Neuronal stem cell (in vitro differentiated cells): ENCODE results near the gene COA5.

Source experiments
- DNase-seq: peaks from one replicate; pipeline ENCODE4 v3.0.0-alpha.2; 2013; ENCODE audit warnings: low spot score
- H2AFZ ChIP-seq: one replicate; pipeline ENCODE4 v1.6.1; 2013; ENCODE audit warnings: mild to moderate bottlenecking, low read length, inconsistent platforms
- H2AK5ac ChIP-seq: 2 replicates; pipeline ENCODE4 v1.6.1; 2013; ENCODE audit warnings: low read depth, mild to moderate bottlenecking, inconsistent platforms, low read length, moderate library complexity, mixed read lengths
- H2BK120ac ChIP-seq: 2 replicates; pipeline ENCODE4 v1.6.1; 2013; ENCODE audit warnings: low read depth, mild to moderate bottlenecking, inconsistent platforms, low read length, moderate library complexity, mixed read lengths
- H2BK12ac ChIP-seq: one replicate; pipeline ENCODE4 v1.6.1; 2013; ENCODE audit warnings: low read length, inconsistent platforms
- H2BK15ac ChIP-seq: 2 replicates; pipeline ENCODE4 v1.6.1; 2013; ENCODE audit warnings: mild to moderate bottlenecking, low read length, inconsistent platforms, mixed read lengths
- H2BK5ac ChIP-seq: one replicate; pipeline ENCODE4 v1.6.1; 2013; ENCODE audit warnings: inconsistent platforms, mild to moderate bottlenecking, low read length, moderate library complexity
- H3K14ac ChIP-seq: one replicate; pipeline ENCODE4 v1.6.1; 2013; ENCODE audit warnings: low read length, inconsistent platforms
- H3K18ac ChIP-seq: 2 replicates; pipeline ENCODE4 v1.6.1; 2013; ENCODE audit warnings: low read length, inconsistent platforms
- H3K23ac ChIP-seq: 2 replicates; pipeline ENCODE4 v1.6.1; 2013; ENCODE audit warnings: low read depth, mild to moderate bottlenecking, mixed read lengths, low read length, inconsistent platforms; ENCODE audit not compliant: poor library complexity
- H3K27ac ChIP-seq: replicated peaks from 3 replicates; pipeline ENCODE4 v1.5.1; 2013; ENCODE audit warnings: low read length, inconsistent platforms
- H3K27me3 ChIP-seq, 3 experiments: 2 replicates each; pipeline ENCODE4 v1.6.1; 2013; ENCODE audit warnings: low read length in 3 of 3, mild to moderate bottlenecking in 2 of 3, inconsistent platforms in 1 of 3, low read depth in 1 of 3, mixed read lengths in 1 of 3, moderate library complexity in 1 of 3; ENCODE audit not compliant: control insufficient read depth in 3 of 3, insufficient read depth in 3 of 3
- H3K36me3 ChIP-seq, 2 donors: replicated peaks in 1 of 2; 2 replicates each; pipeline ENCODE4 v1.6.1; 2013; ENCODE audit warnings: low read length in 2 of 2; ENCODE audit not compliant: control insufficient read depth in 2 of 2, insufficient read depth in 2 of 2
- H3K4ac ChIP-seq: 2 replicates; pipeline ENCODE4 v1.6.1; 2013; ENCODE audit warnings: inconsistent platforms, mild to moderate bottlenecking, low read length, moderate library complexity
- H3K4me1 ChIP-seq, 2 donors: 1 replicate in 1 of 2; 2 replicates in 1 of 2; pipeline ENCODE4 v1.6.1; 2013; ENCODE audit warnings: low read length in 2 of 2, low read depth in 1 of 2; ENCODE audit not compliant: control insufficient read depth in 2 of 2, insufficient read depth in 1 of 2
- H3K4me2 ChIP-seq: one replicate; pipeline ENCODE4 v1.6.1; 2013; ENCODE audit warnings: mild to moderate bottlenecking, low read length, inconsistent platforms; ENCODE audit not compliant: insufficient read depth, poor library complexity, severe bottlenecking
- H3K4me3 ChIP-seq, 2 donors: 2 replicates each; pipeline ENCODE4 v1.5.1; 2013; ENCODE audit warnings: low read length in 2 of 2, mild to moderate bottlenecking in 2 of 2, inconsistent platforms in 1 of 2, moderate library complexity in 1 of 2
- H3K79me1 ChIP-seq: one replicate; pipeline ENCODE4 v1.6.1; 2013; ENCODE audit warnings: low read depth, mild to moderate bottlenecking, inconsistent platforms, low read length, moderate library complexity
- H3K9ac ChIP-seq: one replicate; pipeline ENCODE4 v1.6.1; 2013; ENCODE audit warnings: mild to moderate bottlenecking, low read depth, low read length, inconsistent platforms; ENCODE audit not compliant: poor library complexity
- H3K9me3 ChIP-seq, 2 donors: replicated peaks in 1 of 2; 2 replicates each; pipeline versions ENCODE3 to v1.6.1; 2013; ENCODE audit warnings: low read length in 2 of 2, mild to moderate bottlenecking in 2 of 2, inconsistent platforms in 1 of 2, low read depth in 1 of 2, mixed read lengths in 1 of 2, moderate library complexity in 1 of 2; ENCODE audit not compliant: control insufficient read depth in 2 of 2, insufficient read depth in 1 of 2
- H4K8ac ChIP-seq: one replicate; pipeline ENCODE4 v1.6.1; 2013; ENCODE audit warnings: low read depth, mild to moderate bottlenecking, inconsistent platforms, low read length, moderate library complexity
- H4K91ac ChIP-seq: one replicate; pipeline ENCODE4 v1.6.1; 2013; ENCODE audit warnings: low read length, low read depth, mild to moderate bottlenecking, inconsistent platforms; ENCODE audit not compliant: poor library complexity
- WGBS, 2 donors: extraction: QIAGEN DNeasy Blood & Tissue Kit; methylation state at CpG; one replicate each; pipeline ENCODE4 v1.1.7; 2013; ENCODE audit warnings: missing lambda C conversion rate in 2 of 2, mixed read lengths in 1 of 2; ENCODE audit not compliant: insufficient read length in 2 of 2, insufficient replicate concordance in 1 of 2; ENCODE audit errors: extremely low coverage in 2 of 2; 5-methylcytosine and 5-hydroxymethylcytosine counted together

COA5 gene

DNA sequence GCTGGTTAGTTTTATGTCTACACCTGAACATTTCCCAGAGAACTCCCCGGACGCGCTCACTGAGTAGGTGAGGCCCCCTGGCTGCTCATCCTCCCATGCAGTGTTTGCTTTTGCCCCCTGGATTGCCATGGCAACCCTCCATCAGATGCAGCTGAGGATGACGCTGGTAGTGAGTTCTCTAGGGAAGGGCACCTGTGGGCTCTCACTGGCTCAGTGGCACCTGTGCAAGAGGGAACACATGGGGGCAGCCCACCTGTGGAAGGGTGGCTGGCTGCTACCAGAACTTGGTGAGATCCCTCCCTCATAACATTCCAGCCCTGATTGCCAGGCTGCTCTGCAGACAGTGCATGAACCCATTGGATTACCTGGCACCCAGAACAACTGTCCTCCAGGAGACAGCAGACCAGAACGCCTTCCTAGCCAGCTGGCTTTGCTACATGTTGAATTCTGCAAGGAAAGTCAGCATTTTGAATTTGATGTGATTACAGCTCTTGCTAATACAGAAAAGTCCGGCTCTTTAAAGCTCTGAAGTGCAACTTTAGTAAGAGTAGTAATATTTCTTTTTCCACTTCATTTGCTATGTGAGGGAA, 21.7 kb downstream of the COA5 start:
- no peak for DNase-seq
- no peak overlapping the region for H2BK12ac ChIP-seq
- H4K91ac ChIP-seq = no peak overlapping the region
- no peak overlapping the region for H2BK5ac ChIP-seq
- no peak overlapping the region for H4K8ac ChIP-seq
- H2BK120ac ChIP-seq = no peak overlapping the region
- H3K4me2 ChIP-seq = no peak overlapping the region
- no peak overlapping the region for H3K27ac ChIP-seq
- H3K23ac ChIP-seq = peak overlapping the region; percentile 38
- peak overlapping the region; percentile 60 for H3K9ac ChIP-seq
- no peak overlapping the region for H2AK5ac ChIP-seq
- H3K27me3 ChIP-seq = no peaks in the 10 kb centered on the region
- peaks cover 0 to 6% of the 10 kb centered on the region in 2 donors for H3K4me1 ChIP-seq
- no CpG with 5 or more reads among the region's 6 CpGs for WGBS, 2 donors
- no peaks in the 10 kb centered on the region for H3K9me3 ChIP-seq
- H3K18ac ChIP-seq = no peak overlapping the region
- H2BK15ac ChIP-seq = no peak overlapping the region
- H3K79me1 ChIP-seq = no peaks in the 10 kb centered on the region
- H2AFZ ChIP-seq = no peak overlapping the region
- H3K14ac ChIP-seq = no peak overlapping the region
- H3K4me3 ChIP-seq = no peak overlapping the region
- peaks cover 15 to 61% of the 10 kb centered on the region in 2 donors for H3K36me3 ChIP-seq
- no peak overlapping the region for H3K4ac ChIP-seq

DNA sequence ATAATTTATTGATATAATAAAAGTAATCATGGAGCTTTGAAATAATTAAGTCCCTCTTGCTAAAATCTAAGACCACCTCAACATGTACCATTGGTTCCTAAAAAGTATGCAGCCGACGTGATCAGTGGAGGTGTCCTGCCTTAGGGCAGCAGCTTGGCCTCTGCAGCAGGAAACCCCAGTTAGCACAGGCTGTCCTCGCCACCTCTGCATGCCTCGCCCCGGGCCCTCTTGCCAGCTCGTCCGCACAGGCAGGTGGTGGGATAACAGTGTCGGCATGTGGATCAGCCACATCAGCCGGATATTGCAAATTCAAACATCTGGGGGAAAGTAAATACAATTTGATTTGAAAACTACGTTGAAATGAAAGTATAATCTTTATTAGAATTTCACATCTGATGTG, 22.9 kb downstream of the COA5 start:
- Histone ChIP-seq H2AFZ (no peak overlapping the region), H3K27me3 (no peaks in the 10 kb centered on the region), H3K23ac (no peak overlapping the region), H3K14ac (no peak overlapping the region), H3K9me3 (no peaks in the 10 kb centered on the region), H3K36me3 (peaks cover 15 to 56% of the 10 kb centered on the region in 2 donors), H3K9ac (peak overlapping the region; percentile 63), H4K91ac (no peak overlapping the region), H3K4ac (peak overlapping the region; percentile 72), H2BK12ac (no peak overlapping the region), H4K8ac (no peak overlapping the region), H3K79me1 (no peaks in the 10 kb centered on the region), H2BK15ac (no peak overlapping the region), H2BK5ac (no peak overlapping the region), H2AK5ac (no peak overlapping the region), H3K4me1 (peaks cover 0 to 6% of the 10 kb centered on the region in 2 donors), H3K18ac (no peak overlapping the region), H3K4me3 (no peak overlapping the region), H3K4me2 (no peak overlapping the region), H3K27ac (no peak overlapping the region), H2BK120ac (no peak overlapping the region)
- DNase-seq = no peak
- no CpG with 5 or more reads among the region's 10 CpGs for WGBS, 2 donors

DNA sequence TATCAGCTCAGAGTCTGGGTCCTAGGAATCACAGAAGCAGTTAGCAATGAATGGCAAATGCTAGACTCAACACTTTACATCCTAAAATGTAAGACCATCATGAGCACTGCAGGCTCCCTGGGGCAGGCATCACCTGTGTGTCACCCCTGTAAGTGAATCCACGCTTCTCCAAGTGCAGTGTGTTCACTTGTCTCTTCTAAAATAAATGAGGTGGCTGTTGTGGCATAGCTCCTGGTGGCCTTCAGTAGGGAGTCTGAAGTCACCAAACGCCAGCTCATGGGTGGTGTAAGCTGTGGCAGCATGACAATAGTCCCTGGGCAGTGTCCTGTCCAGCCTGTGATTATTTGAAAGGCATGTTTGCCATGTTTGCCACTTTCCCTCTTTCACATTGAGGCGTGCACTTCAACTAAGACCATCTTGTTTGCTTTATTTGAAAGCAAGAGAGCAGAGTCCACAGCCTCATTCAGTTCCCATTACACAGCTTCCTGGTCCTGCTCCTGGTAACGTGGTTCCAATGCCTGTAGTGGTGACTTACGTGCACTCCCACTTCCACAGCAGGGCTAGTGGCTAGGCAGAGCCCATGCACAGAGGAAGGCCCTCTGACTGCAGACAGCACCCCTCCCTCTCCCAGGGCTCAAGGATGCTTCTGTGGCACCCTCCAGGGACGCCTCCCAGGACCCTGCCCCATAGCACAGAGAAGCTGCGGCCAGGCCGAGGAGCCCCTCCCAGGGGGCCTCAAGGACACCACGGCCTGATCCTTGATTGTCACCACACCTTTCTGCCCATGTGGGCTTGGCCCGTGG, 24.3 kb downstream of the COA5 start:
- Histone ChIP-seq H3K18ac (no peak overlapping the region), H3K27ac (no peak overlapping the region), H3K27me3 (no peaks in the 10 kb centered on the region), H2BK5ac (no peak overlapping the region), H3K9me3 (no peaks in the 10 kb centered on the region), H3K23ac (no peak overlapping the region), H4K8ac (no peak overlapping the region), H2AK5ac (no peak overlapping the region), H3K9ac (no peak overlapping the region), H3K79me1 (no peaks in the 10 kb centered on the region), H2AFZ (no peak overlapping the region), H2BK15ac (no peak overlapping the region), H2BK12ac (no peak overlapping the region), H3K4me3 (no peak overlapping the region), H3K4ac (no peak overlapping the region), H3K14ac (no peak overlapping the region), H3K4me1 (peaks cover 0 to 6% of the 10 kb centered on the region in 2 donors), H4K91ac (no peak overlapping the region), H2BK120ac (no peak overlapping the region), H3K36me3 (peaks cover 15 to 57% of the 10 kb centered on the region in 2 donors), H3K4me2 (no peak overlapping the region)
- WGBS, 2 donors = no CpG with 5 or more reads among the region's 10 CpGs
- no peak for DNase-seq

DNA sequence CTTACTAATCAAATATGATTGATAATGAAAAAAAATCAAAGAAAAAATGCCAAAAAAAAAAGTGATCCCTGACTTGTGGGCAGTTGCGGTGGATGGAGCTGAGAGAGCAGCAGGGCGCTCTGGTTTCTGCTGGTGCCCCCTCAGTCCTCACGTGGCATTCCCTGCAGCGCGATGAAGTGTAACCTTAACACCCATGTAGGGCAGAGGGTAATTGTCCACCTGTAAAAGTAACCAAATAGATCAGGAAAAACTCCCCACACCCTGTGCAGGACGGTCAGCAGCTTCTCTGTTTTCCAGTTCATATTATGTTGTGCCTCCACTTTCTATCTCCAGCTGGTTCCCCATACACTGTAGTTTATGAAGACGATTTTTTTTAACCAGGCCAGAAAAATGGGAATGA, 25.0 kb downstream of the COA5 start:
- no peak overlapping the region for H3K23ac ChIP-seq
- H3K9me3 ChIP-seq = no peaks in the 10 kb centered on the region
- H3K4me3 ChIP-seq = no peak overlapping the region
- no peak overlapping the region for H2AFZ ChIP-seq
- no peak overlapping the region for H3K18ac ChIP-seq
- WGBS, 2 donors = no CpG with 5 or more reads among the region's 7 CpGs
- H3K4me2 ChIP-seq = no peak overlapping the region
- H2BK120ac ChIP-seq = no peak overlapping the region
- DNase-seq = no peak
- no peak overlapping the region for H3K27ac ChIP-seq
- no peak overlapping the region for H2BK5ac ChIP-seq
- H3K27me3 ChIP-seq = no peaks in the 10 kb centered on the region
- peaks cover 0 to 6% of the 10 kb centered on the region in 2 donors for H3K4me1 ChIP-seq
- H3K9ac ChIP-seq = no peak overlapping the region
- H2BK12ac ChIP-seq = no peak overlapping the region
- no peak overlapping the region for H2BK15ac ChIP-seq
- no peak overlapping the region for H2AK5ac ChIP-seq
- H3K36me3 ChIP-seq = peaks cover 15 to 59% of the 10 kb centered on the region in 2 donors
- H3K14ac ChIP-seq = no peak overlapping the region
- no peak overlapping the region for H4K91ac ChIP-seq
- H3K79me1 ChIP-seq = no peaks in the 10 kb centered on the region
- no peak overlapping the region for H4K8ac ChIP-seq
- no peak overlapping the region for H3K4ac ChIP-seq
